Panc1 (cell line): Measurements from ENCODE around the gene TPRG1L. TPM values are rescaled to one million over a fixed set of nuclear protein-coding genes. Genes with fewer than 3 reads are reported as not detected.
"Not testable (repeated sequence)": the region's sequence is repeated elsewhere in the genome, so short reads cannot be mapped to it uniquely, and the experiment has no call there.

ENCODE experiments used
- ATAC-seq: fragments of 200-7000 bp; cut with Tn5 transposase; 2 replicates; pipeline ENCODE4 v1.9.1; 2020; ENCODE audit warnings: mild to moderate bottlenecking, moderate library complexity
- BruUV-seq: library from RNA; stranded (reverse); fragments of 400-500 nt; replicated peaks from 2 replicates; lab custom pipeline; 2021; lab: Mats Ljungman, UMichigan
- CTCF ChIA-PET: fragments of 300-600 bp; sonication (Branson Sonifier 250); formaldehyde crosslinking; loops from one replicate; lab custom pipeline; 2022; ENCODE audit warnings: antibody characterized with exemption; lab: Charles Lee
- POLR2A ChIA-PET: fragments of 300-600 bp; sonication (Branson Sonifier 250); formaldehyde crosslinking; loops from one replicate; lab custom pipeline; 2022; ENCODE audit warnings: antibody characterized with exemption; lab: Charles Lee
- DNase-seq: peaks from one replicate; pipeline ENCODE4 v3.0.0-alpha.2; 2010; ENCODE audit warnings: low read depth, low spot score
- H3K27ac ChIP-seq: 2 replicates; pipeline ENCODE4 v1.5.1; 2011; ENCODE audit warnings: mild to moderate bottlenecking, low read length, inconsistent platforms
- H3K27me3 ChIP-seq: fragments of 200-500 bp; sonication (Bioruptor generic); 2 replicates; pipeline ENCODE4 v1.6.0; 2014; ENCODE audit warnings: low read length, inconsistent platforms; ENCODE audit not compliant: control insufficient read depth, insufficient read depth
- H3K36me3 ChIP-seq: fragments of 200-500 bp; sonication (Bioruptor generic); 2 replicates; pipeline ENCODE4 v1.5.1; 2014; ENCODE audit warnings: inconsistent platforms, mild to moderate bottlenecking, low read length, moderate library complexity; ENCODE audit not compliant: control insufficient read depth, insufficient read depth
- H3K4me1 ChIP-seq: 2 replicates; pipeline ENCODE4 v1.5.1; 2011; ENCODE audit warnings: inconsistent platforms, mild to moderate bottlenecking, low read length, moderate library complexity; ENCODE audit not compliant: control insufficient read depth, insufficient read depth
- H3K4me3 ChIP-seq, 2 experiments: 2 replicates each; pipeline ENCODE4 v1.5.1; 2011 to 2012; ENCODE audit warnings: low read depth in 2 of 2, low read length in 2 of 2, mild to moderate bottlenecking in 2 of 2, inconsistent platforms in 1 of 2, moderate library complexity in 1 of 2
- H3K9me3 ChIP-seq: fragments of 200-500 bp; sonication (Bioruptor generic); 2 replicates; pipeline ENCODE4 v1.5.1; 2014; ENCODE audit warnings: low read depth, mild to moderate bottlenecking, inconsistent platforms, low read length, moderate library complexity; ENCODE audit not compliant: control insufficient read depth, insufficient read depth
- POLR2AphosphoS5 ChIP-seq: IDR thresholded peaks from 2 replicates; pipeline ENCODE4 v1.6.1; 2012; ENCODE audit warnings: mild to moderate bottlenecking, low read depth, low read length, moderate library complexity
- SIN3A ChIP-seq: IDR thresholded peaks from 2 replicates; pipeline ENCODE4 v1.6.1; 2012; ENCODE audit warnings: low read depth, mild to moderate bottlenecking, low read length, moderate library complexity, borderline replicate concordance; ENCODE audit not compliant: insufficient read depth
- TCF7L2 ChIP-seq: IDR thresholded peaks from 2 replicates; pipeline ENCODE4 v1.6.1; 2011; ENCODE audit warnings: mild to moderate bottlenecking, low read depth, low read length, inconsistent platforms
- in situ Hi-C: cut with HindIII; loops from 2 replicates; pipeline ENCODE4 v1.10.0; 2016; ENCODE audit warnings: low sequenced_read_pairs, low pct_unique_long_range_greater_than_20kb
- intact Hi-C: fragments of 100-400 bp; cut with micrococcal nuclease; formaldehyde crosslinking; loops from one replicate; pipeline ENCODE4 v1.10.0; 2022; ENCODE audit not compliant: unreplicated experiment
- total RNA-seq: library from RNA; stranded (reverse); gene quantifications from one replicate; pipeline ENCODE4 v1.2.1, GENCODE V29; 2021; ENCODE audit not compliant: unreplicated experiment
- TF ChIP-seq, protein P1 (sequence below), 2 experiments: IDR thresholded peaks; 2 replicates each; pipeline ENCODE4 v1.6.1; 2011 to 2012; ENCODE audit warnings: low read depth in 2 of 2, control low read depth in 1 of 2, low read length in 1 of 2, mild to moderate bottlenecking in 1 of 2, moderate library complexity in 1 of 2; ENCODE audit not compliant: insufficient read depth in 1 of 2
- TF ChIP-seq, protein P2 (sequence below): fragments of 450-650 bp; IDR thresholded peaks from 2 replicates; pipeline ENCODE4 v1.5.1; 2017; ENCODE audit warnings: mild to moderate bottlenecking

TPRG1L gene
- total RNA-seq, 1 experiment from 2014 or later = 57.5 TPM

DNA sequence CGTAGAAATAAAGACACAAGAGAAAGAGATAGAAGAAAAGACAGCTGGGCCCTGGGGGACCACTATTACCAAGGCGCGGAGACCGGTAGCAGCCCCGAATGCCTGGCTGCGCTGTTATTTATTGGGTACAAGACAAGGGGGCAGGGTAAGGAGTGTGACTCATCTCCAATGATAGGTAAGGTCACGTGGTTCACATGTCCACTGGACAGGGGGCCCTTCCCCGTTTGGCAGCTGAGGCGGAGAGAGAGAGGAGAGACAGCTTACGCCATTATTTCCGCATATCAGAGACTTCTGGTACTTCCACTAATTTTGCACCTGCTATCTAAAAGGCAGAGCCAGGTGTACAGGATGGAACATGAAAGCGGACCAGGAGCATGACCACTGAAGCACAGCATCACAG is 4.1 kb upstream of the TPRG1L start:
- ChIA-PET CTCF (interaction anchor here (1.2 to 1.8 kb wide), 2 partner anchors 130 to 168 kb away, joined by 13 to 14 read pairs; no protein-coding TSS in a partner anchor), POLR2A (no interaction called here)
- DNase-seq (no peak), ATAC-seq (no peak)
- Histone ChIP-seq H3K27ac (no peak overlapping the region), H3K4me1 (peaks cover 12% of the 10 kb centered on the region), H3K4me3 (no peak overlapping the region), H3K27me3 (no peaks in the 10 kb centered on the region), H3K36me3 (no peaks in the 10 kb centered on the region), H3K9me3 (no peaks in the 10 kb centered on the region)
- in situ Hi-C loops (no loop called here), intact Hi-C loops (loop anchor here (2.0 to 10.0 kb wide), 2 partner anchors 104 to 130 kb away; no protein-coding TSS in a partner anchor)
- TF ChIP-seq, protein P1, sequence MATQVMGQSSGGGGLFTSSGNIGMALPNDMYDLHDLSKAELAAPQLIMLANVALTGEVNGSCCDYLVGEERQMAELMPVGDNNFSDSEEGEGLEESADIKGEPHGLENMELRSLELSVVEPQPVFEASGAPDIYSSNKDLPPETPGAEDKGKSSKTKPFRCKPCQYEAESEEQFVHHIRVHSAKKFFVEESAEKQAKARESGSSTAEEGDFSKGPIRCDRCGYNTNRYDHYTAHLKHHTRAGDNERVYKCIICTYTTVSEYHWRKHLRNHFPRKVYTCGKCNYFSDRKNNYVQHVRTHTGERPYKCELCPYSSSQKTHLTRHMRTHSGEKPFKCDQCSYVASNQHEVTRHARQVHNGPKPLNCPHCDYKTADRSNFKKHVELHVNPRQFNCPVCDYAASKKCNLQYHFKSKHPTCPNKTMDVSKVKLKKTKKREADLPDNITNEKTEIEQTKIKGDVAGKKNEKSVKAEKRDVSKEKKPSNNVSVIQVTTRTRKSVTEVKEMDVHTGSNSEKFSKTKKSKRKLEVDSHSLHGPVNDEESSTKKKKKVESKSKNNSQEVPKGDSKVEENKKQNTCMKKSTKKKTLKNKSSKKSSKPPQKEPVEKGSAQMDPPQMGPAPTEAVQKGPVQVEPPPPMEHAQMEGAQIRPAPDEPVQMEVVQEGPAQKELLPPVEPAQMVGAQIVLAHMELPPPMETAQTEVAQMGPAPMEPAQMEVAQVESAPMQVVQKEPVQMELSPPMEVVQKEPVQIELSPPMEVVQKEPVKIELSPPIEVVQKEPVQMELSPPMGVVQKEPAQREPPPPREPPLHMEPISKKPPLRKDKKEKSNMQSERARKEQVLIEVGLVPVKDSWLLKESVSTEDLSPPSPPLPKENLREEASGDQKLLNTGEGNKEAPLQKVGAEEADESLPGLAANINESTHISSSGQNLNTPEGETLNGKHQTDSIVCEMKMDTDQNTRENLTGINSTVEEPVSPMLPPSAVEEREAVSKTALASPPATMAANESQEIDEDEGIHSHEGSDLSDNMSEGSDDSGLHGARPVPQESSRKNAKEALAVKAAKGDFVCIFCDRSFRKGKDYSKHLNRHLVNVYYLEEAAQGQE (IDR thresholded peaks at IDR 0.05; ENCODE audit: insufficient read depth in 1 of 2, low read depth in 2 of 2, low read length in 1 of 2) = no peak
- TF ChIP-seq, protein P2, sequence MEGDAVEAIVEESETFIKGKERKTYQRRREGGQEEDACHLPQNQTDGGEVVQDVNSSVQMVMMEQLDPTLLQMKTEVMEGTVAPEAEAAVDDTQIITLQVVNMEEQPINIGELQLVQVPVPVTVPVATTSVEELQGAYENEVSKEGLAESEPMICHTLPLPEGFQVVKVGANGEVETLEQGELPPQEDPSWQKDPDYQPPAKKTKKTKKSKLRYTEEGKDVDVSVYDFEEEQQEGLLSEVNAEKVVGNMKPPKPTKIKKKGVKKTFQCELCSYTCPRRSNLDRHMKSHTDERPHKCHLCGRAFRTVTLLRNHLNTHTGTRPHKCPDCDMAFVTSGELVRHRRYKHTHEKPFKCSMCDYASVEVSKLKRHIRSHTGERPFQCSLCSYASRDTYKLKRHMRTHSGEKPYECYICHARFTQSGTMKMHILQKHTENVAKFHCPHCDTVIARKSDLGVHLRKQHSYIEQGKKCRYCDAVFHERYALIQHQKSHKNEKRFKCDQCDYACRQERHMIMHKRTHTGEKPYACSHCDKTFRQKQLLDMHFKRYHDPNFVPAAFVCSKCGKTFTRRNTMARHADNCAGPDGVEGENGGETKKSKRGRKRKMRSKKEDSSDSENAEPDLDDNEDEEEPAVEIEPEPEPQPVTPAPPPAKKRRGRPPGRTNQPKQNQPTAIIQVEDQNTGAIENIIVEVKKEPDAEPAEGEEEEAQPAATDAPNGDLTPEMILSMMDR = no peak
- TF ChIP-seq SIN3A (no peak), TCF7L2 (no peak), POLR2AphosphoS5 (no peak)
- BruUV-seq = no TSS peak

DNA sequence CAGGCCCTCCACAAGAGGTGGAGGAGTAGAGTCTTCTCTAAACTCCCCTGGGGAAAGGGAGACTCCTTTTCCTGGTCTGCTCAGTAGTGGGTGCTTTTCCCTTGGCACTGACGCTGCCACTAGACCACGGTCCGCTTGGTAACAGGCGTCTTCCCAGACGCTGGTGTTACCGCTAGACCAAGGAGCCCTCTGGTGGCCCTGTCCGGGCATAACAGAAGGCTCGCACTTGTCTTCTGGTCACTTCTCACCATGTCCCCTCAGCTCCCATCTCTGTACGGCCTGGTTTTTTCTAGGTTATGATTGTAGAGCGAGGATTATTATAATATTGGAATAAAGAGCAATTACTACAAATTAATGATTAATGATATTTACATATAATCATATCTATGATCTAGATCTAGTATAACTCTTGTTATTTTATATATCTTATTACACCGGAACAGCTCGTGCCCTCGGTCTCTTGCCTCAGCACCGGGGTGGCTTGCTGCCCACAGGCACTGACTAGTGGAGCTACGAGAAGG is 3.6 kb upstream of the TPRG1L start:
- ATAC-seq, H3K36me3 ChIP-seq, H3K9me3 ChIP-seq, in situ Hi-C loops, H3K27ac ChIP-seq, H3K27me3 ChIP-seq, BruUV-seq, H3K4me3 ChIP-seq: not testable (repeated sequence)
- TF ChIP-seq, protein P2 = peak; percentile 92
- intact Hi-C loops = loop anchor here (2.0 to 10.0 kb wide), 2 partner anchors 104 to 130 kb away; no protein-coding TSS in a partner anchor
- CTCF ChIA-PET = interaction anchor here (1.2 to 1.8 kb wide), 2 partner anchors 130 to 168 kb away, joined by 13 to 14 read pairs; no protein-coding TSS in a partner anchor
- H3K4me1 ChIP-seq = peaks cover 15% of the 10 kb centered on the region
- peak; percentile 18 for DNase-seq
- POLR2A ChIA-PET = interaction anchor here (0.5 kb wide), 1 partner anchor 210 kb away, joined by 3 read pairs; no protein-coding TSS in a partner anchor

DNA sequence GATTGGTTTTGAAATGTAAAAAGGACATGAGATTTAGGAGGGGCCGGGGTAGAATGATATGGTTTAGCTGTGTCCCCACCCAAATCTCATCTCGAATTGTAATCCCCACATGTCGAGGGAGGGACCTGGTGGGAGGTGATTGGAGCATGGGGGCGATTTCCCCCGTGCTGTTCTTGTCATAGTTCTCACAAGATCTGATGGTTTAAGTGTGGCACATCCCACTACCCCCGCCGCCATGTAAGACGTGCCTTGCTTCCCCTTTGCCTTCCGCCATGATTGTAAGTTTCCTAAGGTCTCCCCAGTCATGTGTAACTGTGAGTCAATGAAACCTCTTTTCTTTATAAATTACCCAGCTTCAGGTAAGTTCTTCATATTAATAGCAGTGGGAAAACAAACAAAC is 2.7 kb upstream of the TPRG1L start:
- BruUV-seq, POLR2A ChIA-PET, in situ Hi-C loops, DNase-seq, H3K27me3 ChIP-seq, ATAC-seq, H3K27ac ChIP-seq, H3K36me3 ChIP-seq, H3K4me3 ChIP-seq, H3K9me3 ChIP-seq: not testable (repeated sequence)
- H3K4me1 ChIP-seq = peaks cover 15% of the 10 kb centered on the region
- intact Hi-C loops = loop anchor here (10.0 kb wide), 1 partner anchor 103 kb away; no protein-coding TSS in a partner anchor
- CTCF ChIA-PET = interaction anchor here (0.5 to 1.8 kb wide), 3 partner anchors 102 to 169 kb away, joined by 3 to 14 read pairs (median 13); no protein-coding TSS in a partner anchor
